Upper lobe of left lung (tissue), 4 donors: ENCODE measurements around the gene HCRT.

Experiments used
- POLR2A ChIP-seq, 4 donors: fragments of 450-650 bp; IDR thresholded peaks; one replicate each; pipeline ENCODE4 v1.5.1; 2016 to 2017; ENCODE audit warnings: antibody characterized with exemption in 4 of 4, mild to moderate bottlenecking in 2 of 4
- TF ChIP-seq, protein P1 (sequence below), 6 experiments: fragments of 450-650 bp in 4 of 6; fragments of 200-600 bp in 2 of 6; sonication (generic) in 2 of 6; IDR thresholded peaks; one replicate each; pipeline ENCODE4 v1.5.1; 2016 to 2019; ENCODE audit warnings: antibody characterized with exemption in 6 of 6

- no peak for TF ChIP-seq POLR2A (IDR thresholded peaks at IDR 0.05)
- TF ChIP-seq, protein P1, sequence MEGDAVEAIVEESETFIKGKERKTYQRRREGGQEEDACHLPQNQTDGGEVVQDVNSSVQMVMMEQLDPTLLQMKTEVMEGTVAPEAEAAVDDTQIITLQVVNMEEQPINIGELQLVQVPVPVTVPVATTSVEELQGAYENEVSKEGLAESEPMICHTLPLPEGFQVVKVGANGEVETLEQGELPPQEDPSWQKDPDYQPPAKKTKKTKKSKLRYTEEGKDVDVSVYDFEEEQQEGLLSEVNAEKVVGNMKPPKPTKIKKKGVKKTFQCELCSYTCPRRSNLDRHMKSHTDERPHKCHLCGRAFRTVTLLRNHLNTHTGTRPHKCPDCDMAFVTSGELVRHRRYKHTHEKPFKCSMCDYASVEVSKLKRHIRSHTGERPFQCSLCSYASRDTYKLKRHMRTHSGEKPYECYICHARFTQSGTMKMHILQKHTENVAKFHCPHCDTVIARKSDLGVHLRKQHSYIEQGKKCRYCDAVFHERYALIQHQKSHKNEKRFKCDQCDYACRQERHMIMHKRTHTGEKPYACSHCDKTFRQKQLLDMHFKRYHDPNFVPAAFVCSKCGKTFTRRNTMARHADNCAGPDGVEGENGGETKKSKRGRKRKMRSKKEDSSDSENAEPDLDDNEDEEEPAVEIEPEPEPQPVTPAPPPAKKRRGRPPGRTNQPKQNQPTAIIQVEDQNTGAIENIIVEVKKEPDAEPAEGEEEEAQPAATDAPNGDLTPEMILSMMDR (IDR thresholded peaks at IDR 0.05) = no peak
These were observed 24.8 kb upstream of the HCRT start for GRCh38 chr17:42210046-42210445.
